NCI-H446 treated with DMSO at 0.1 percent for 48 hours (cell line): ENCODE results near the gene MUCL1.
"Not testable (repeated sequence)": the region's sequence is repeated elsewhere in the genome, so short reads cannot be mapped to it uniquely, and the experiment has no call there.

Experiments used
- DNase-seq: peaks from one replicate; lab custom pipeline; 2025; lab: John Stamatoyannopoulos, UW

Gene MUCL1

GRCh38 chr12:54853933-54854538 is at the start of gene MUCL1:
TSS of gene MUCL1 (plus strand) at chr12:54854516. CDS start at chr12:54854583, 67 bp downstream.
- DNase-seq, result peak; percentile 31

GRCh38 chr12:54821676-54822075 is 32.6 kb upstream of the MUCL1 start:
- no peak for DNase-seq

- DNase-seq, result no peak
Observed at GRCh38 chr12:54824402-54824801, 29.9 kb upstream of the MUCL1 start.

GRCh38 chr12:54829511-54829910 is 24.8 kb upstream of the MUCL1 start:
- no peak for DNase-seq

GRCh38 chr12:54830199-54830598 is 24.1 kb upstream of the MUCL1 start:
- DNase-seq, result no peak

GRCh38 chr12:54831631-54832030 is 22.7 kb upstream of the MUCL1 start:
- DNase-seq, result no peak

GRCh38 chr12:54840244-54840865 is 14.0 kb upstream of the MUCL1 start:
- DNase-seq, result no peak

GRCh38 chr12:54857406-54857805 is 3.1 kb downstream of the MUCL1 start:
- no peak for DNase-seq

GRCh38 chr12:54858562-54858961 is 4.2 kb downstream of the MUCL1 start:
- no peak for DNase-seq

GRCh38 chr12:54859502-54859901 is 5.2 kb downstream of the MUCL1 start:
- no peak for DNase-seq

- DNase-seq, result no peak
Observed at GRCh38 chr12:54861927-54862326, 7.6 kb downstream of the MUCL1 start.

GRCh38 chr12:54863948-54864618 is 9.8 kb downstream of the MUCL1 start:
- DNase-seq, result no peak

- DNase-seq, result no peak
Observed at GRCh38 chr12:54865683-54866324, 11.5 kb downstream of the MUCL1 start.

GRCh38 chr12:54868690-54869089 is 14.4 kb downstream of the MUCL1 start:
- no peak for DNase-seq

GRCh38 chr12:54870048-54870447 is 15.7 kb downstream of the MUCL1 start:
- DNase-seq, result no peak

GRCh38 chr12:54870617-54871016 is 16.3 kb downstream of the MUCL1 start:
- DNase-seq, result no peak

- no peak for DNase-seq
Observed at GRCh38 chr12:54879150-54879549, 24.8 kb downstream of the MUCL1 start.

- no peak for DNase-seq
Observed at GRCh38 chr12:54879579-54879978, 25.3 kb downstream of the MUCL1 start.

- no peak for DNase-seq
Observed at GRCh38 chr12:54882079-54882478, 27.8 kb downstream of the MUCL1 start.

- DNase-seq, result not testable (repeated sequence)
Observed at GRCh38 chr12:54882597-54882996, 28.3 kb downstream of the MUCL1 start.

- not testable (repeated sequence) for DNase-seq
Observed at GRCh38 chr12:54888428-54888827, 34.1 kb downstream of the MUCL1 start.

GRCh38 chr12:54890339-54890738 is 36.0 kb downstream of the MUCL1 start:
- DNase-seq, result no peak
